Stomach smooth muscle (tissue), 2 donors: ENCODE data around the gene ATL3.
"Not testable (repeated sequence)": the region's sequence is repeated elsewhere in the genome, so short reads cannot be mapped to it uniquely, and the experiment has no call there.

Experiments
- H3K27ac ChIP-seq: one replicate; pipeline ENCODE4 v1.7.0; 2013; ENCODE audit warnings: mild to moderate bottlenecking, low read length, inconsistent platforms
- H3K27me3 ChIP-seq, 2 donors: one replicate each; pipeline ENCODE4 v1.7.0; 2013; ENCODE audit warnings: low read length in 2 of 2; ENCODE audit not compliant: insufficient read depth in 2 of 2, control insufficient read depth in 1 of 2
- H3K36me3 ChIP-seq, 2 donors: one replicate each; pipeline ENCODE4 v1.7.0; 2013; ENCODE audit warnings: low read length in 2 of 2; ENCODE audit not compliant: control insufficient read depth in 2 of 2, insufficient read depth in 2 of 2
- H3K4me1 ChIP-seq: one replicate; pipeline ENCODE4 v1.7.0; 2013; ENCODE audit warnings: low read length; ENCODE audit not compliant: control insufficient read depth, insufficient read depth
- H3K4me3 ChIP-seq, 2 donors: one replicate each; pipeline ENCODE4 v1.7.0; 2013; ENCODE audit warnings: low read length in 2 of 2
- H3K9ac ChIP-seq, 2 donors: one replicate each; pipeline ENCODE4 v1.7.0; 2013; ENCODE audit warnings: low read length in 2 of 2, mild to moderate bottlenecking in 1 of 2
- H3K9me3 ChIP-seq, 2 donors: one replicate each; pipeline ENCODE4 v1.7.0; 2013; ENCODE audit warnings: low read length in 2 of 2; ENCODE audit not compliant: control insufficient read depth in 2 of 2
- donor health status: healthy.
- donor health status: Pancreatic carcinoma.

Gene ATL3

GRCh38 chr11:63608353-63609345, 62.5 kb downstream of the ATL3 start:
- no peak overlapping the region for H3K27ac ChIP-seq
- no peaks in the 10 kb centered on the region for H3K27me3 ChIP-seq
- no peak overlapping the region for H3K9ac ChIP-seq
- peaks cover 13% of the 10 kb centered on the region for H3K4me1 ChIP-seq
- H3K9me3 ChIP-seq = no peaks in the 10 kb centered on the region
- H3K4me3 ChIP-seq = no peak overlapping the region
- no peaks in the 10 kb centered on the region for H3K36me3 ChIP-seq

DNA sequence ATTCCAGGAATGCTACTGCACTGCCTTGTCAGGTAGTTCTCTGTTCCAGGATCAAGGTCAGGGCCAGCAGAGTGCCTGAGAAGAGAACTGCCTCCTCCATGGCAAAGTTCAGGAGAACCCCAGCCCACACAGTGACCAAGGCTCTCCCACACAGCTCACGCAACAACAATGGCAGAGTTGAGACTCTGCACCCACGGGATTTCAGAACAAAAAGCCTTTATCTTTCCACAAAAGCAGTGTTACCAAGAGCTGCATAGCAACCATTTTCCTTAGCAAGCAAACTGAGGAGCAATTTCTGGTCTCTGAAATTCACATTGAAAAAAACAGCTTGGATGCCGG, 68.0 kb downstream of the ATL3 start:
- no peaks in the 10 kb centered on the region for H3K36me3 ChIP-seq
- no peak overlapping the region for H3K9ac ChIP-seq
- no peaks in the 10 kb centered on the region for H3K9me3 ChIP-seq
- no peak overlapping the region for H3K4me3 ChIP-seq
- no peak overlapping the region for H3K27ac ChIP-seq
- peaks cover 4% of the 10 kb centered on the region for H3K4me1 ChIP-seq
- H3K27me3 ChIP-seq = no peaks in the 10 kb centered on the region

DNA sequence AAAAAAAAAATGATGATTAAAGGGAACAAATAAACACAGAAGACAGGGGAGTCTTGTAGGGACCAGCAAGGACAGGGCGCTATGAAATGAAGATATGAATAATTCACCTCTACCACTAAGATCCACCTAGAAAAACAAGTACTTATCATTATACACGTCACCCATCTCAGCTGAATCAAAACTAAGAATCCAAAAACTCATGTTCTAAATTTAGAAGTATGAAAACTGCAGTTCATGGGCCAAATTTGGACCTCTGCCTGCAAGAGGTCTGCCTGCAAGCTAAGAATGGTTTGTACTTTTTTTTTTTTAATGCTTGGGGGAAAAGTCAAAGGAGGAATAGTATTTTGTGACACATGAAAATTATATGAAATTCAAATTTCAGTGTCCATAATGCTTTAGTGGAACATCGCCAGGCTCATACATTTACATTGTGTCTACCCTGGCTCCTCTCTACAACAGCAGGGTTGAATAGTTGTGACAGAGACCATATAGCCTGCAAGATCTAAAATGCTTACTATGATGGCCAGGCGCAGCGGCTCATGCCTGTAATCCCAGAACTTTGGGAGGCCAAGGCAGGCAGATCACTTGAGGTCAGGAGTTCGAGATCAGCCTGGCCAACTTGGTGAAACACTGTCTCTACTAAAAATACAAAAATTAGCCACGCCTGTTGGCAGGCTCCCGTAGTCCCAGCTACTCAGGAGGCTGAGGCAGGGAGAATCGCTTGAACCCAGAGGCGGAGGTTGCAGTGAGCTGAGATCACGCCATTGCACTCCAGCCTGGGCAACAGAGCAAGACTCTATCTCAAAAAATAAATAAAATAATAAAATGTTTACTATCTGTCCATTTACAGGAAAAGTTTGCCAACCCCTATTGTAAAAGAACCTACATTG, 68.6 kb downstream of the ATL3 start:
- H3K27me3 ChIP-seq, H3K4me1 ChIP-seq, H3K9me3 ChIP-seq, H3K4me3 ChIP-seq, H3K27ac ChIP-seq, H3K9ac ChIP-seq, H3K36me3 ChIP-seq: not testable (repeated sequence)

DNA sequence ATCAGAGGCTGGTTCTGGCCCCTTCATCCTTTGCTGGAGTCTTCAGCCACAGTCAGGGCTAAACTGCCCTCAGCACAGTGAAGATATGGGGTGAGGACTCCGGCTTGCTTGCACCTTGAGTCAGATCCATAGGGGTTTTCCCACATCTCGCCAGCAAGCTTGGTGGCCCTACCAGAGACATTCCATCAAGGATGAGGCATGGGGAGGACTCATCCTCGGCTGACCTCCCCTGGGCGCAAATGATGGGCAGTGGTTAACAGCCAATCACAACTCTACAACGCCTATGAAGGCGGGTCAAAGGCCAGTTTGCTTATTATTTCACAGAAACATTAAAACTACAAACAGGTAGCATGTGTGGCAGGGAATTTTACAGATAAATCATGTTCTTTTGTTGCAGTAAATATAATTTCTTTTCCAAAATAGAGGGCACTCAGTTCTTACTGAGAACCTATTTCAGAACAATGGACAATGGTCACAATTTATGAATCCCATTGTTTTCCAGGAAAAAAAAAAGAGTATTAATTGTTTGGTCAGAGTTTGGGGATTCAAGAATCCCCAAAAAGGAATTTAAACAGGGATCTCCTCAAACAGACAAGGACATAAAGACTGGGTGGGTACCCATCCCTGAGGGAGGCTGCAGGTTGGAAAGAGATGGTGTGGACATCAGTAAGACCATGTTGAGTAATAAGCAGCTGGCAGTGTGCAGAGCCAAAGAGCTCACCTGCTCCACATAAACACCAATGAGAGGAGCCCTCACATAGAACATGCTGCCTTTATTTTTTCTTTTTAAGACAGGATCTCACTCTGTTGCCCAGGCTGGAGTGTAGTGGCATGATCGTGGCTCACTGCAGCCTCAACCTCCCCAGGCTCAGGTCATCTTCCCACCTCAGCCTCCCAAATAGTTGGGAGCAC, 71.7 kb downstream of the ATL3 start:
- Histone ChIP-seq H3K27ac (no peak overlapping the region), H3K9ac (no peak overlapping the region), H3K4me3 (no peak overlapping the region), H3K9me3 (no peaks in the 10 kb centered on the region), H3K4me1 (peaks cover 4% of the 10 kb centered on the region), H3K27me3 (no peaks in the 10 kb centered on the region), H3K36me3 (peaks cover 0 to 8% of the 10 kb centered on the region in 2 donors)

DNA sequence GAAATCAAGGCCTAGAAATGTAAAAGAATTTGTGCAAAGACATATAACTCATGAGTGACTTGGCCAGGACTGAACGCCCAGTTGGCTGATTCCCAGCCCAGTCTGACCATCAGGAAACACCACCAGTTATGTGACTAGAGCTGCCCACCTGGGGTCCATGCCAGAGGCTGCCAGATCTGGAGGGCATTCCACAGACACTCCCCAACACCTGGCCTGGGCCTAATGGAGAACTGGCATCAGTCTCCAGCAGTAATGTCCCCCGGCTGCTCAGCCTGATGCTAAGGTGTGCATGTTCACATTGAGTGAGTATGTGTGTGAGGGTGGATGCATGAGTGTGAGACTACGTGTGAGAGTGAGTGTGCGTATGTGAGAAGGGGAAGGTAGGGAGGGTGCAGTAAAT, 72.6 kb downstream of the ATL3 start:
- H3K36me3 ChIP-seq = peaks cover 0 to 8% of the 10 kb centered on the region in 2 donors
- no peak overlapping the region for H3K4me3 ChIP-seq
- no peak overlapping the region for H3K9ac ChIP-seq
- no peaks in the 10 kb centered on the region for H3K27me3 ChIP-seq
- peaks cover 4% of the 10 kb centered on the region for H3K4me1 ChIP-seq
- H3K27ac ChIP-seq = no peak overlapping the region
- H3K9me3 ChIP-seq = no peaks in the 10 kb centered on the region

- Histone ChIP-seq H3K9me3 (no peaks in the 10 kb centered on the region), H3K36me3 (peaks cover 0 to 25% of the 10 kb centered on the region in 2 donors), H3K9ac (no peak overlapping the region), H3K27me3 (no peaks in the 10 kb centered on the region), H3K27ac (no peak overlapping the region), H3K4me1 (no peaks in the 10 kb centered on the region), H3K4me3 (no peak overlapping the region)
These were observed 75.9 kb downstream of the ATL3 start for GRCh38 chr11:63595296-63595695.

GRCh38 chr11:63592975-63593395, 78.2 kb downstream of the ATL3 start:
- Histone ChIP-seq H3K9me3 (no peaks in the 10 kb centered on the region), H3K4me3 (no peak overlapping the region), H3K4me1 (no peaks in the 10 kb centered on the region), H3K27me3 (no peaks in the 10 kb centered on the region), H3K27ac (no peak overlapping the region), H3K9ac (no peak overlapping the region), H3K36me3 (peaks cover 0 to 35% of the 10 kb centered on the region in 2 donors)

DNA sequence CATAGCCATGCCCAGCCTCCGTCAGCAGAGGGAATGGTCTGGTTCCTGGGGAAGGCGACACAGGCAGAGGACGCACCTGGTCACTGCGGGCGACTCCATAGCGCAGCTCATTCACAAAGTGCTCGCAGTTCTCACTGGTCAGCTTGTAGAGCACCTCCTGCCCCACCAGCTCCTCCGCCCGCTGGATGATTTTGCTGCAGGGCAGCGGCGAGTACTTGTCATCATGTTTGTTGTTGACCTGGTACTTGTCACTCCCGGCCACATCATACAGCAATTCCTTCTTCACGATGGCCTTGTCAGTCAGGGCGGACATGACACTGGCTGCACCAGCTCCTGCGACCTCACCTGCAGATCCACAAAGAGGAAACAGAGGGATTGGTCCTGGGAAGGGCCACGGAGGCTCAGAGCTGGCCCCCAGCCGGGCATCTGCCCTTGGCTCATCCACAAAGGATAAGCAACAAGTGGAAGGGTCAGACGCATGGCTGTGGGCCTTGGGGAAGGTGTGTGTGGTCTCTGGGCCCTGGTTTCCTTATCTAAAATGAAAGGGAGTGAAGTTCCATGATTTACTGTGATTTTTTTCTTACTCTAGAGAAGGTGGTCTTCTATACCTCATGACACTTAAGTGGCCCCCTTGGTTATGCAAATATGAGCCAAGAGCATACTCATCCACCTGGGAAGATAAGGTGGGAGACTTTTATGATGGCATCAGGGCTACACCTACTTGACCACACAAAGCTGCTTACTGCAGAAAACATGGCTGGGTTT, 81.0 kb downstream of the ATL3 start:
- H3K9ac ChIP-seq = no peak overlapping the region
- H3K36me3 ChIP-seq = peaks cover 0 to 31% of the 10 kb centered on the region in 2 donors

GRCh38 chr11:63589000-63589399, 82.2 kb downstream of the ATL3 start:
- Histone ChIP-seq H3K9me3 (no peaks in the 10 kb centered on the region), H3K4me3 (no peak overlapping the region), H3K4me1 (no peaks in the 10 kb centered on the region), H3K27me3 (no peaks in the 10 kb centered on the region), H3K9ac (no peak overlapping the region), H3K36me3 (peaks cover 0 to 31% of the 10 kb centered on the region in 2 donors), H3K27ac (no peak overlapping the region)

More for the DNA sequence above, 81.0 kb downstream of the ATL3 start:
- no peaks in the 10 kb centered on the region for H3K4me1 ChIP-seq
- H3K9me3 ChIP-seq = no peaks in the 10 kb centered on the region
- no peak overlapping the region for H3K4me3 ChIP-seq
- H3K27ac ChIP-seq = no peak overlapping the region
- H3K27me3 ChIP-seq = no peaks in the 10 kb centered on the region
